Cerebellar nuclear complex (tissue), 1 donor: ENCODE results near the gene UCHL1.

Experiments used
- DNase-seq, 2 experiments: peaks; one replicate each; lab custom pipeline; 2025; lab: John Stamatoyannopoulos, UW

Gene UCHL1

GRCh38 chr4:41256740-41257256 lies at the start of gene UCHL1:
UCHL1 (plus strand) TSS chr4:41256928; CDS start chr4:41256977, 49 bp downstream.
- peak; percentile 51 to 80 for DNase-seq

- no peak for DNase-seq
Measured at GRCh38 chr4:41207291-41207831, 49.4 kb upstream of the UCHL1 start.

- DNase-seq = no peak
Measured at GRCh38 chr4:41209187-41209586, 47.5 kb upstream of the UCHL1 start.

GRCh38 chr4:41209901-41210300 lies 46.8 kb upstream of the UCHL1 start:
- no peak for DNase-seq

GRCh38 chr4:41211951-41212615 lies 44.6 kb upstream of the UCHL1 start:
- no peak for DNase-seq

- DNase-seq = no peak
Measured at GRCh38 chr4:41212616-41213203, 44.0 kb upstream of the UCHL1 start.

GRCh38 chr4:41213625-41214135 lies 43.0 kb upstream of the UCHL1 start:
- DNase-seq = no peak

GRCh38 chr4:41214136-41214824 lies 42.4 kb upstream of the UCHL1 start, which contains the start of gene APBB2:
APBB2 (minus strand) TSS chr4:41214542; CDS start chr4:41033254, 181,288 bp downstream.
- DNase-seq = peak; percentile 24 to 59

GRCh38 chr4:41214825-41215146 lies 41.9 kb upstream of the UCHL1 start:
- DNase-seq = no peak

GRCh38 chr4:41215155-41215554 lies 41.6 kb upstream of the UCHL1 start:
- DNase-seq = no peak

- no peak for DNase-seq
Measured at GRCh38 chr4:41215969-41216293, 40.8 kb upstream of the UCHL1 start.

GRCh38 chr4:41216294-41217019 lies 40.3 kb upstream of the UCHL1 start:
- DNase-seq = no peak

GRCh38 chr4:41217020-41217333 lies 39.8 kb upstream of the UCHL1 start:
- no peak for DNase-seq

GRCh38 chr4:41217374-41217773 lies 39.4 kb upstream of the UCHL1 start:
- DNase-seq = no peak

- DNase-seq = no peak
Measured at GRCh38 chr4:41218703-41219102, 38.0 kb upstream of the UCHL1 start.

GRCh38 chr4:41219421-41219950 lies 37.2 kb upstream of the UCHL1 start:
- DNase-seq = no peak

GRCh38 chr4:41221850-41222645 lies 34.7 kb upstream of the UCHL1 start:
- no peak for DNase-seq

GRCh38 chr4:41227902-41228301 lies 28.8 kb upstream of the UCHL1 start:
- DNase-seq = no peak

- no peak for DNase-seq
Measured at GRCh38 chr4:41232406-41232805, 24.3 kb upstream of the UCHL1 start.

- no peak for DNase-seq
Measured at GRCh38 chr4:41232856-41233255, 23.9 kb upstream of the UCHL1 start.

GRCh38 chr4:41236032-41236431 lies 20.7 kb upstream of the UCHL1 start:
- DNase-seq = no peak
